IMR-90 (cell line): Measurements from ENCODE around the gene OTUB2.

Experiments used
- BHLHE40 ChIP-seq: fragments of 150-350 bp; IDR thresholded peaks from 2 replicates; pipeline ENCODE4 v1.6.1; 2016; ENCODE audit warnings: mild to moderate bottlenecking, low read depth, low read length
- CEBPB ChIP-seq: IDR thresholded peaks from 2 replicates; pipeline ENCODE4 v1.6.1; 2012; ENCODE audit warnings: low read depth, low read length, improper control_type of control experiment
- CHD1 ChIP-seq: IDR thresholded peaks from 2 replicates; pipeline ENCODE4 v1.6.1; 2012; ENCODE audit warnings: low read depth, low read length, improper control_type of control experiment
- FOS ChIP-seq: fragments of 150-350 bp; IDR thresholded peaks from 2 replicates; pipeline ENCODE4 v1.6.1; 2016; ENCODE audit warnings: low read depth, low read length
- MAFK ChIP-seq: IDR thresholded peaks from 2 replicates; pipeline ENCODE4 v1.6.1; 2012; ENCODE audit warnings: low read depth, low read length, improper control_type of control experiment
- MXI1 ChIP-seq: IDR thresholded peaks from 2 replicates; pipeline ENCODE4 v1.6.1; 2012; ENCODE audit warnings: low read depth, mild to moderate bottlenecking, low read length, moderate library complexity, borderline replicate concordance
- POLR2A ChIP-seq: IDR thresholded peaks from 2 replicates; pipeline ENCODE4 v1.6.1; 2012; ENCODE audit warnings: mild to moderate bottlenecking, low read depth, low read length
- RAD21 ChIP-seq: IDR thresholded peaks from 2 replicates; pipeline ENCODE4 v1.6.1; 2012; ENCODE audit warnings: low read length, improper control_type of control experiment
- RCOR1 ChIP-seq: IDR thresholded peaks from 2 replicates; pipeline ENCODE4 v1.6.1; 2012; ENCODE audit warnings: mild to moderate bottlenecking, low read length, improper control_type of control experiment; ENCODE audit not compliant: insufficient replicate concordance
- SMC3 ChIP-seq: fragments of 150-350 bp; IDR thresholded peaks from 2 replicates; pipeline ENCODE4 v1.6.1; 2016; ENCODE audit warnings: low read depth, mild to moderate bottlenecking, antibody characterized with exemption, low read length, moderate library complexity
- TF ChIP-seq, protein P1 (sequence below): conservative IDR thresholded peaks from 2 replicates; pipeline ENCODE4 v1.5.1; 2012; ENCODE audit warnings: mild to moderate bottlenecking, low read depth, low read length, improper control_type of control experiment
- TF ChIP-seq, protein P2 (sequence below): fragments of 150-350 bp; IDR thresholded peaks from 2 replicates; pipeline ENCODE4 v1.6.1; 2016; ENCODE audit warnings: low read depth, mild to moderate bottlenecking, low read length, moderate library complexity, borderline replicate concordance
- TF ChIP-seq, protein P3 (sequence below): fragments of 150-350 bp; IDR thresholded peaks from 2 replicates; pipeline ENCODE4 v1.6.1; 2017; ENCODE audit warnings: mild to moderate bottlenecking, antibody characterized with exemption, low read length, low read depth

DNA sequence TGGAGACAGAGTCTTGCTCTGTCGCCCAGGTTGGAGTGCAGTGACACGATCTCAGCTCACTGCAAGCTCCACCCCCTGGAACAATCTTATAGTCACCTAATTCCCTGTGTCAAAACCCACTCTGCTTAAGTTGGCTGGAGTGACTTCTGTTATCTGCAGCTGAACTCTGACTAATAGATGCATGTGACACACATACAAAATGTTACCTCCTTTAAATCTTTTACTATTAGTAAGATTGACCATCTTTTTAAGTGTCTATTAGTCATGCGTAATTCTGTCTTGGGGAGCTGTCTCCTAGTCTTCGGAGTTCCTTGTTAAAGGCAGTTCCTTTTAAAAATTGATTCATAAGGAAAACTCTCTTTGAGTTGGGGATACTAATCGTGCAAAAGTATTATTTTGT, 62.4 kb downstream of the OTUB2 start:
- TF ChIP-seq, protein P1, sequence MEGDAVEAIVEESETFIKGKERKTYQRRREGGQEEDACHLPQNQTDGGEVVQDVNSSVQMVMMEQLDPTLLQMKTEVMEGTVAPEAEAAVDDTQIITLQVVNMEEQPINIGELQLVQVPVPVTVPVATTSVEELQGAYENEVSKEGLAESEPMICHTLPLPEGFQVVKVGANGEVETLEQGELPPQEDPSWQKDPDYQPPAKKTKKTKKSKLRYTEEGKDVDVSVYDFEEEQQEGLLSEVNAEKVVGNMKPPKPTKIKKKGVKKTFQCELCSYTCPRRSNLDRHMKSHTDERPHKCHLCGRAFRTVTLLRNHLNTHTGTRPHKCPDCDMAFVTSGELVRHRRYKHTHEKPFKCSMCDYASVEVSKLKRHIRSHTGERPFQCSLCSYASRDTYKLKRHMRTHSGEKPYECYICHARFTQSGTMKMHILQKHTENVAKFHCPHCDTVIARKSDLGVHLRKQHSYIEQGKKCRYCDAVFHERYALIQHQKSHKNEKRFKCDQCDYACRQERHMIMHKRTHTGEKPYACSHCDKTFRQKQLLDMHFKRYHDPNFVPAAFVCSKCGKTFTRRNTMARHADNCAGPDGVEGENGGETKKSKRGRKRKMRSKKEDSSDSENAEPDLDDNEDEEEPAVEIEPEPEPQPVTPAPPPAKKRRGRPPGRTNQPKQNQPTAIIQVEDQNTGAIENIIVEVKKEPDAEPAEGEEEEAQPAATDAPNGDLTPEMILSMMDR = no peak
- TF ChIP-seq, protein P2, sequence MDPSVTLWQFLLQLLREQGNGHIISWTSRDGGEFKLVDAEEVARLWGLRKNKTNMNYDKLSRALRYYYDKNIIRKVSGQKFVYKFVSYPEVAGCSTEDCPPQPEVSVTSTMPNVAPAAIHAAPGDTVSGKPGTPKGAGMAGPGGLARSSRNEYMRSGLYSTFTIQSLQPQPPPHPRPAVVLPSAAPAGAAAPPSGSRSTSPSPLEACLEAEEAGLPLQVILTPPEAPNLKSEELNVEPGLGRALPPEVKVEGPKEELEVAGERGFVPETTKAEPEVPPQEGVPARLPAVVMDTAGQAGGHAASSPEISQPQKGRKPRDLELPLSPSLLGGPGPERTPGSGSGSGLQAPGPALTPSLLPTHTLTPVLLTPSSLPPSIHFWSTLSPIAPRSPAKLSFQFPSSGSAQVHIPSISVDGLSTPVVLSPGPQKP = no peak
- no peak for TF ChIP-seq CEBPB
- TF ChIP-seq, protein P3, sequence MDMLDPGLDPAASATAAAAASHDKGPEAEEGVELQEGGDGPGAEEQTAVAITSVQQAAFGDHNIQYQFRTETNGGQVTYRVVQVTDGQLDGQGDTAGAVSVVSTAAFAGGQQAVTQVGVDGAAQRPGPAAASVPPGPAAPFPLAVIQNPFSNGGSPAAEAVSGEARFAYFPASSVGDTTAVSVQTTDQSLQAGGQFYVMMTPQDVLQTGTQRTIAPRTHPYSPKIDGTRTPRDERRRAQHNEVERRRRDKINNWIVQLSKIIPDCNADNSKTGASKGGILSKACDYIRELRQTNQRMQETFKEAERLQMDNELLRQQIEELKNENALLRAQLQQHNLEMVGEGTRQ = no peak
- 0 out of 2 replicates have a peak, but pooled peaks have one; percentile 28 for TF ChIP-seq FOS
- TF ChIP-seq BHLHE40 = 0 out of 2 replicates have a peak, but pooled peaks have one; percentile 31
- TF ChIP-seq CHD1 = no peak
- no peak for TF ChIP-seq POLR2A
- TF ChIP-seq SMC3 = no peak
- TF ChIP-seq MAFK = no peak
- no peak for TF ChIP-seq RCOR1
- no peak for TF ChIP-seq RAD21
- TF ChIP-seq MXI1 = no peak
